ENCODE data around the gene ARMS2.

DNA sequence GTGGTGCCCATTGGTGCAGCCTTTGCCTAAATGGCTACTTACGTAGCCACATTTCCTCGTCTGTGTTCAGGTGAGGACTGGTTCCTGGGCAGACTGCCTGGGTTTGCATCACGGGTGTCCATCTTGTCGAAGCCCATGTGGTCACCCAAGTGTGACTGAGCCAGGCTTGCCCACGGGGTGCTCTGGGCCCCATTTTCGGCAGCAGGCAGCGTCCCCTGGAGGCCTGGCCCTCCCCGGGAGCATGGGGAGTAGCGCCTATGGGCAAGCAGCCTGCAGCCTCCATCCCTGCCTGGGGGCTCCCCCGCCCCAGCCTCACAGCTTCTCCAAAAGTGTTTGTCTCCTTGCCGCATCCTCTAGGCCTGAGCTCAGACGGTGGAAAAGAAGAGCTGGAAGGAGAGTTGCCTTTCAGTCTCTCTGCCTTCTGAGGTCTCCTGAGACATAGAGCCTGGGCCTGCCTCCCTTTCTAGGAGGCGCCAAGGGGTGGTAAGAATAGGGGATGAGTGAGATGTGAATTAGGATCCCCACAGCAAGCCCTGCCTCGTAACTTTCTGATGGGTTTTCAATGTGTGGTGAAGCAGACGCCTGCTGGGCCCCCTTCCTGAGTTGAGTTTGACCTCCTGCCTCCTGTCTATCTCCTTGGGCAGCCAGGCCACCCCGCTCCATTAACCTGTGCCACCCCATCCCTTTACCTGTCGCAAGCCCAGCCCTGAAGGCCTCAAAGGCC, 49.6 kb downstream of the ARMS2 start:
- TF ChIP-seq POU2F2 (IDR thresholded peaks at IDR 0.05; ENCODE audit: low read depth, low read length) (no peak), POLR2A (IDR thresholded peaks at IDR 0.05; ENCODE audit: low read depth, low read length) (no peak), POLR2AphosphoS5 (IDR thresholded peaks at IDR 0.05; ENCODE audit: low read depth, low read length) (no peak), TAF1 (IDR thresholded peaks at IDR 0.05; ENCODE audit: low read depth, low read length) (no peak)
